Vagina (tissue), 2 donors: ENCODE measurements around the gene SIGLEC12.

Experiments used
- POLR2A ChIP-seq, 2 donors: fragments of 450-650 bp; IDR thresholded peaks; one replicate each; pipeline ENCODE4 v1.6.1; 2017; ENCODE audit warnings: antibody characterized with exemption in 2 of 2, mild to moderate bottlenecking in 2 of 2, moderate library complexity in 2 of 2
- POLR2AphosphoS5 ChIP-seq, 2 donors: sonication (generic); formaldehyde crosslinking; IDR thresholded peaks; one replicate each; pipeline ENCODE4 v1.9.0; 2017; ENCODE audit warnings: antibody characterized with exemption in 2 of 2, mild to moderate bottlenecking in 2 of 2, low read depth in 1 of 2; ENCODE audit not compliant: insufficient read depth in 1 of 2
- TF ChIP-seq, protein P1 (sequence below), 3 experiments: fragments of 450-650 bp in 2 of 3; fragments of 200-600 bp in 1 of 3; sonication (generic) in 1 of 3; IDR thresholded peaks; one replicate each; pipeline ENCODE4 v1.5.1; 2017 to 2019; ENCODE audit warnings: antibody characterized with exemption in 3 of 3, mild to moderate bottlenecking in 2 of 3, moderate library complexity in 2 of 3

DNA sequence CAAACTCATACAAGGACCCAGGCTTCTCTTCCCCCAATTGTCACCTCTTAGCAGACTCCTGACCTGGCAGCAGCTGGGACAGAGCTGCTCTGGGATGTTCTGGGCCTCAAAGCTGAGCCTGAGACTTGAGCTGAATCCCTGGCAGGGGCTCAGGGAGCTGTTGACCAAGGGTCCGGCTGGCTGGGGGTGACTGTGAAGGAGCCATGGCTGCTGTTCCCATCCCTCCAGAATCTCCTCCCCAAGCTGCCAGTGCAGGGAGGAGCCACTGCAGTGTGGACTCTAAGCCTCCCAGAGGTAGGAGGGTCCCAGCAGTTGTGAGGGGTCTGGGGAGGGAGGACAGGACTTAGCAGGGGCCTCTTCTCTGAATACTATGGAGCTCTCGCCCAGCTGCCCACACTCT, 27.7 kb upstream of the SIGLEC12 start:
- TF ChIP-seq, protein P1, sequence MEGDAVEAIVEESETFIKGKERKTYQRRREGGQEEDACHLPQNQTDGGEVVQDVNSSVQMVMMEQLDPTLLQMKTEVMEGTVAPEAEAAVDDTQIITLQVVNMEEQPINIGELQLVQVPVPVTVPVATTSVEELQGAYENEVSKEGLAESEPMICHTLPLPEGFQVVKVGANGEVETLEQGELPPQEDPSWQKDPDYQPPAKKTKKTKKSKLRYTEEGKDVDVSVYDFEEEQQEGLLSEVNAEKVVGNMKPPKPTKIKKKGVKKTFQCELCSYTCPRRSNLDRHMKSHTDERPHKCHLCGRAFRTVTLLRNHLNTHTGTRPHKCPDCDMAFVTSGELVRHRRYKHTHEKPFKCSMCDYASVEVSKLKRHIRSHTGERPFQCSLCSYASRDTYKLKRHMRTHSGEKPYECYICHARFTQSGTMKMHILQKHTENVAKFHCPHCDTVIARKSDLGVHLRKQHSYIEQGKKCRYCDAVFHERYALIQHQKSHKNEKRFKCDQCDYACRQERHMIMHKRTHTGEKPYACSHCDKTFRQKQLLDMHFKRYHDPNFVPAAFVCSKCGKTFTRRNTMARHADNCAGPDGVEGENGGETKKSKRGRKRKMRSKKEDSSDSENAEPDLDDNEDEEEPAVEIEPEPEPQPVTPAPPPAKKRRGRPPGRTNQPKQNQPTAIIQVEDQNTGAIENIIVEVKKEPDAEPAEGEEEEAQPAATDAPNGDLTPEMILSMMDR (IDR thresholded peaks at IDR 0.05): no peak
- no peak for TF ChIP-seq POLR2A (IDR thresholded peaks at IDR 0.05)
- no peak for TF ChIP-seq POLR2AphosphoS5 (IDR thresholded peaks at IDR 0.05; ENCODE audit: insufficient read depth in 1 of 2, low read depth in 1 of 2)
